Measurements from ENCODE around the gene ELMOD1.
A peak's percentile ranks its signal among the peaks of the same experiment; 100 is the strongest.

The ELMOD1 gene

GRCh38 chr11:107590460-107591377, at the start of gene ELMOD1:
TSS of gene ELMOD1 (plus strand) at chr11:107591147. CDS start at chr11:107618190, 27,043 bp downstream.
- peak within 1 kb of the TSS; percentile 67 for H3K4me3 ChIP-seq (ENCODE audit: low read depth, low read length)
- no peak for TF ChIP-seq CTCF (IDR thresholded peaks at IDR 0.05; ENCODE audit: low read depth, low read length, missing control alignments)
- in situ Hi-C loops (cut with HindIII; ENCODE audit: low sequenced_read_pairs): no loop called here
- no peak for DNase-seq (ENCODE audit: low read depth)

- peak; percentile 84 for DNase-seq (ENCODE audit: low read depth)
- in situ Hi-C loops (cut with HindIII; ENCODE audit: low sequenced_read_pairs): no loop called here
- TF ChIP-seq CTCF (IDR thresholded peaks at IDR 0.05; ENCODE audit: low read depth, low read length, missing control alignments): no peak
- H3K4me3 ChIP-seq (ENCODE audit: low read depth, low read length): no peak overlapping the region
These were observed 45.8 kb upstream of the ELMOD1 start for GRCh38 chr11:107545101-107545514.

GRCh38 chr11:107547961-107548360, 43.0 kb upstream of the ELMOD1 start:
- DNase-seq (ENCODE audit: low read depth): no peak
- in situ Hi-C loops (cut with HindIII; ENCODE audit: low sequenced_read_pairs): no loop called here
- TF ChIP-seq CTCF (IDR thresholded peaks at IDR 0.05; ENCODE audit: low read depth, low read length, missing control alignments): no peak
- H3K4me3 ChIP-seq (ENCODE audit: low read depth, low read length): no peak overlapping the region

GRCh38 chr11:107549253-107549953, 41.5 kb upstream of the ELMOD1 start:
- TF ChIP-seq CTCF (IDR thresholded peaks at IDR 0.05; ENCODE audit: low read depth, low read length, missing control alignments): peak; percentile 83
- H3K4me3 ChIP-seq (ENCODE audit: low read depth, low read length): no peak overlapping the region
- peak; percentile 27 for DNase-seq (ENCODE audit: low read depth)
- in situ Hi-C loops (cut with HindIII; ENCODE audit: low sequenced_read_pairs): no loop called here

GRCh38 chr11:107549954-107550285, 41.0 kb upstream of the ELMOD1 start:
- no peak for TF ChIP-seq CTCF (IDR thresholded peaks at IDR 0.05; ENCODE audit: low read depth, low read length, missing control alignments)
- no peak for DNase-seq (ENCODE audit: low read depth)
- in situ Hi-C loops (cut with HindIII; ENCODE audit: low sequenced_read_pairs): no loop called here
- no peak overlapping the region for H3K4me3 ChIP-seq (ENCODE audit: low read depth, low read length)

GRCh38 chr11:107550304-107550703, 40.6 kb upstream of the ELMOD1 start:
- DNase-seq (ENCODE audit: low read depth): no peak
- in situ Hi-C loops (cut with HindIII; ENCODE audit: low sequenced_read_pairs): no loop called here
- no peak overlapping the region for H3K4me3 ChIP-seq (ENCODE audit: low read depth, low read length)

More at GRCh38 chr11:107550304-107550703, 40.6 kb upstream of the ELMOD1 start:
- no peak for TF ChIP-seq CTCF (IDR thresholded peaks at IDR 0.05; ENCODE audit: low read depth, low read length, missing control alignments)

All from astrocyte of the cerebellum (primary cell).